NCI-H524 (cell line): Measurements from ENCODE around the gene COL4A3.
"Not testable (repeated sequence)": the region's sequence is repeated elsewhere in the genome, so short reads cannot be mapped to it uniquely, and the experiment has no call there.

Source experiments
- DNase-seq, 2 experiments: peaks; one replicate each; lab custom pipeline; 2025; lab: John Stamatoyannopoulos, UW

The COL4A3 gene

DNA sequence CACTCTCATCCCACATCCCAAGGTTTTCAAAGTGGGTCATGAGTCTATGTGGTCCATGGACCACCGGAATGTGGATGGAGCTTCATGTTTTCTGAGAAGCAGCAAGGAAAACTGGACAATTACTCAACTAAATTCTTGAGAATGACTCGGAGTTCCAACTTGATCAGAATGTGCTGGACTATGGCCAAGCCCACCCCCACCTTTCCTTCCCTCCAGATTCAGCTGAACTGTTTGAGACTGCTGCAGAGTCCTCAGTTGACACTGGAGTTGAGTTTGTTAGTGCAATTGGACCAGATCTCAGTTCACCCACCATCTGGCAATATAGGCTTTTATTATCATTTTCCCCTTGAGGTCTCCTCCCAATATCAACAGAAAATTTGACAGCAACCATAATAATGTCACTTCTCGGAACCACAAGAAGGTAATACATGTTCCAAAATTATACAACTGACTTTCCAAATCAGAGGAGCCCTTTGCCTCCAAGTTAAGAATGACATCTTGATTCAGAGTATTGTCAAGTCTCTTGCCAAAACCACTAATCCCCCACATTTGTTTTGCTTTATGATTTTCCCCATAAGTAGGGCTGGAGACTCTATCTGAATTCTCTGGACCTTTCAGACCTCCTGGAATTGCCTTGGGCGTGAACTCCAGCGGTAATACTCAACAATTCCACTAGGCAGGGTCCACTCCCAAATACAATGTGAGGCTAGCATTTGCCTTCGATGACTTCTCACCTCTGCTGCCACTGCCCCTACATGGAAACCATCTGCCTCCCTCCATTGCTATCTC, 9.2 kb upstream of the COL4A3 start:
- no peak for DNase-seq

DNA sequence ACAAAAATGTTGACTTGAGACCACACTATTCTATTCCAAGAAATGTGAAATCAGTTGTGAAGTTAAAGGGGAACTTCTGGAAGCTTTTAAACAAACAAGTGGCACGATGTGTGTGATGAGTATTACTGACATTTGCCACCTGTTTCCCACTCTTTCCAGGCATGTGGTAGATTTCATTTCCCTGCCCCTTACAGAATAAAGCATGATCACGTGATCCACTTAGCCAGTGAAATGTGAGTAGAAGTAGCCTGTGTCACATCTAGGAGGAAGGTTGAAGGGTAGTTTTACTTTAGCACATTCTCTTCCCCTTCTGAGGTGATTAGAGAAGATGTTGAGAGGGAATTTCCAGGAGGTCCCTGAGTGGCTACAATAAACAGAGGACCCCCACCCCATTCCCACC, 4.3 kb upstream of the COL4A3 start:
- peak in 1 of 2 experiments; percentile 3 for DNase-seq

DNA sequence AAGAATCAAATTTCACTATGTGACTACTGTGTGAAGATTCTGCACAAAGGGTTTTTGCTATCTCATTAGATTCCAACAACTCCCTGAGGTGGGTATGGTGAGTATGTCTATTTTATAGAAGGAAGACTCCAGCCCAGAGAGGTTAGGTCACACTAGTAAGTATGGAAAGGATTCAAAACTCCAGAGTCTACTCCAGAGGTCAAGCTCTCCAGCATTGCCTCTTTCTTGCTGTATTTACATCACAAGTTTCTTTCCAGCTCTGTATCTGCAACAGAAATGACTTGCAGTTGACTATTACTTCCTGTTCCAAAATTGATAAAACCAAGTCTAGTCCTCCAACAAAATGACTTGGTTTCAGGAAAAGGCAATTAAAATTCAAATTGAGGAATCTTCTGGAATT, 2.5 kb upstream of the COL4A3 start:
- no peak for DNase-seq

DNA sequence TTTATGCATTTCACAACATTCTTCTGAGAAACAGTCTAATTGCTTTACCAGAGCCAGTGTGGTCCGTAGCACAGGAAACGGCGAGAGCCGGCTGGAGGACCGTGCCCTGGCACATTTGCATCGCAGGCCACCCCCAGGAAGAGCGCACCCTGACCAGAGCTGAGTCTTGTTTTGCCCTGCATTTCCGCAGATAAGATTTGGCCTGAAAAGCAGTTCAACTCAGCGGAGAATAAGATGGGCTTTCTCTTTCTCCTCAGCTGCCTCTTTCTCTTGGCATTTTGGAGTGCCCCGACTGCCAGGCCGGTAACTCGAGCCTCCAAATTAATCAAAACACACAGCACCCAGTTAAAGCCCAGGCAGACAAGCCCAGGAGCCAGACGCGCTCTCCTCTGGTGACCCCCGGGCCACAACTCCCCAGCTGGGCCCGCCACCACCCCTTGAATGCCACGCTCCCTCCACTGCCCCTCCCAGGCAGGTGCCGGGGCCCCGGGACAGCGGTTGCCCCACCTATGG, 883 bp upstream of the COL4A3 start:
- DNase-seq: peak in 1 of 2 experiments; percentile 16

DNA sequence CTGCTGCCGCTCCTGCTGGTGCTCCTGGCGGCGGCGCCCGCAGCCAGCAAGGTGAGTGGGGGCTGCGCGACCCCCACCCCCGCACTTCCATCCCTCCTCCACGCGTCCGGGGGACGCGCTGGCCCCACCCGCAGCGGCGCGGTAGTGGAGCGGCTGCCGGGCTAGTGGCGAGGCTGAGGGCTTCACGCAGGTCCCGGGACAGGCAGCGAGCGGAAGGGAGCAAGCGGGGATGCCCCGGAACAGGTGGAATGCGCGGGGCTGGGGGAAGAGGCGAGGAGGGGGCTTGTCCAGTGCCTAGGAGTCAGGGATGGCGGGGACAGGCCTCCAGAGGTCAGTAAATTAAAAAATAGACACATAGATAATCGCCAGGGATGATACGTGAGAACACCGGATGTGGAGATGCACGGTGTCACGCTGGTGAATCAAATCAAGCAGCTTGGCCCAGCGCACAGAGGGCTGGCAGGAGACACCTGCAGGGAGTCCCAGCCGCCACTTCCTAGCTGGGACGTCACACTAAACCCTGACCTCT, 403 bp downstream of the COL4A3 start:
- DNase-seq: peak; percentile 17 to 43

DNA sequence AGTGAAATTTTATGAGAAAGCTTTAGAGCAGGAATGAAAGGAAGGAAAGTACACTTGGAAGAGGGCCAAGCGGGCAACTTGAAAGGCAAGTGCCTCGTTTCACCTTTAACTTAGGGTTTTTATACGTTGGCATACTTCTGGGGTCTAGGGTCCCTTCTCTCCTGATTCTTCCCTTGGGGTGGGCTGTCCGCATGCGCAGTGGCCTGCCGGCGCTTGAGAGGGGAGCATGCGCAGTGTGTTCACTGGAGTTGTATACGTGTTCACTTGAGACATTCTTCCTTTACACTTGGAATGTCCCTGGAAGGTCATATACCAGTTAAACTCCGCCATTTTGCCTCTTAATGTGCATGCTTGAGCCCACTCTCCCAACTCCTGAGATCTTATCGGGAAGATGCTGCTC, 7.4 kb downstream of the COL4A3 start:
- not testable (repeated sequence) for DNase-seq

DNA sequence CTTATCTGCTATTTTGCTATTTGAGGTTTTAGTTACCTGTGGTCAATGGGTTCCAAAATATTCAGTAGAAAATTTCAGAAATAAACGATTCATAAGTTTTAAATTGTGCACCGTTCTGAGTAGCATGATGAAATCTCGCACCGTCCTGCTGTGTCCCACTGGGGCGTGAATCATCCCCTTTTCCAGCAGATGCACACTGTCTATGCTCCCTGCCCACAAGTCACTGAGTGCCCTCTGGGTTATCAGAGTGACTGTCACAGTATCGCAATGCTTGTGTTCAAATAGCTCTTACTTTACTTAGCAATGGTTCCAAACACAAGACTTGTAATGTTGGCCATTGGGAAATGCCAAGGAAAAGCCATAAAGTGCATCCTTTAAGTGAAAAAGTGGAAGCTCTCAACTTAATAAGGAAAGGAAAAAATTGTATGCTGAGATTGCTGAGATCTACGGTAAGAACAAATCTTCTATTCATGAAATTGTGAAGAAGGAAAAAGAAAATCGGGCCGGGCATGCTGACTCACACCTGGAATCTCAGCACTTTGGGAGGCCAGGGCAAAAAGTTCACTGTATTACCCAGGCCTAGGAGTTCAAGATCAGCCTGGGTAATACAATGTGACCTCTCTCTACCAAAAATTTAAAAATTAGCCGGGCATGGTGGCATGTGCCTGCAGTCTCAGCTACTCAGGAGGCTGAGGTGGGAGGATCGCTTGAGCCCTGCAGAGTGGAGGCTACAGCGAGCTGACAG, 13.3 kb downstream of the COL4A3 start:
- no peak for DNase-seq

DNA sequence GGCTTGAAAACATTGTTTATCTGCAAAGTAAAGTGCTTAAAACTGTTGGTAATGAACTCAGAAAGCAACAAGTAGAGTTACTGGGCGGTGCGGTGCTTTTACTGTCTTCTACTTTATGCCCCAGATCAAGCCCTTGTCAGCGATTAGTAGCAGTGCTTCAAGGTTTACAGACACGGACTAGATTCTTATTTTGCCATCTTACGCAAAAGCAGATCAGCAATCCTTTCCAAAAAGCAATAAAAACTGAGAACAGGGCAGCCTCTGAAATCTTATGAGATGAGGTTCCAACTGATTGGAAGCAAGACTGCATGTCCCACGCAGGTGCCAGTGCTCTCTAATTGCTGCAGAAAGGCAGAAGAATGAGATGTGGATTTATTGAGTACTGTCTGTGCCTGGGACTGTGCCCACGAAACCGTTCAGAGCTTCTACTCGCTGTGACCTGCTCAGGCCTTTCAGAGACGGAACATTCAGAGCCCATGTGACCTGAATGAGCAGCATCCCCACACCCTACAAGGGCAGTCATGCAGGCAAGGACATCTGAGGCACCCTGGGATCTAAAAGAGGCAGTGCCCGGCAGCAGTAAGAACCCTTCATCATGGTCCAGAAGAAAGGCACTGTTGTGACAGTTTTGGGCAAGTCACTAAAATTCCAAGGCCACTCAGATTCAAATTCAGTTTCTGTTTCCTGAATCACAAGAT, 15.7 kb downstream of the COL4A3 start:
- no peak for DNase-seq

DNA sequence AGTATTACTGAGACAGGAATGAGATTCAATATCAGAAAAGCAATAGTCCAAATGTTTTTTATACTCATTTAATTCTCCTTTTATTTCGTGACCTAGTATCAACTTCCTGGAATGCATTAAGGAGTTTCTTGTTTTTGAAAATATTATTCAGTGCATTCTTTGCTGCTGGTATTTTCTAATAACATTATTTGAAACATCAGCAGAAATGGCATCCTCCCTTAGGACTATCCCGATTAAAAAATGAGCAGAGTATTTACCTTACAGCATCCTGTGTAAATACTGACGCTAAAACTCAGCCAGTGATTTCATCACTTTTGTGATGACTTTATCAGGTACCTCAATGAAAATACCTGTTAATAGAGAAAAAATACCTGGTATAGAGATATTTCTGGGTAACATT, 16.3 kb downstream of the COL4A3 start:
- DNase-seq: no peak

DNA sequence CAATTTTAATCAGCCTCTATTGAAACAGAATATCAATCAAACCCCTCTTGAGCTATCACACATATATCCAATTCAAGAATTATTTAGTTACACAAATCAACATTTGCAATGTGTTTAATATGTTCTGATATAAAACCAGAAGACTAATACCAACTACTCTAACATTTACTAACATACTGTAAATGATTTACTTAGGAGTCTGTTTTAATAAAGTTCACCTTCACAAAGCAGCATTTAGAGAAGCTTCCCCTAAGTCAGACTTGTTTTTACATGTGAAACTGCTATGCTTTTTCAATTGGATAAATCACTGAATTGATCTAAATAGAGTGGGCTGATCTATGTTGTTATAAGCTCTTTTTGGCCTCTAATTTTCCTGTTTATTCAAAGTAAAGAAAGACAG, 18.3 kb downstream of the COL4A3 start:
- DNase-seq: no peak

DNA sequence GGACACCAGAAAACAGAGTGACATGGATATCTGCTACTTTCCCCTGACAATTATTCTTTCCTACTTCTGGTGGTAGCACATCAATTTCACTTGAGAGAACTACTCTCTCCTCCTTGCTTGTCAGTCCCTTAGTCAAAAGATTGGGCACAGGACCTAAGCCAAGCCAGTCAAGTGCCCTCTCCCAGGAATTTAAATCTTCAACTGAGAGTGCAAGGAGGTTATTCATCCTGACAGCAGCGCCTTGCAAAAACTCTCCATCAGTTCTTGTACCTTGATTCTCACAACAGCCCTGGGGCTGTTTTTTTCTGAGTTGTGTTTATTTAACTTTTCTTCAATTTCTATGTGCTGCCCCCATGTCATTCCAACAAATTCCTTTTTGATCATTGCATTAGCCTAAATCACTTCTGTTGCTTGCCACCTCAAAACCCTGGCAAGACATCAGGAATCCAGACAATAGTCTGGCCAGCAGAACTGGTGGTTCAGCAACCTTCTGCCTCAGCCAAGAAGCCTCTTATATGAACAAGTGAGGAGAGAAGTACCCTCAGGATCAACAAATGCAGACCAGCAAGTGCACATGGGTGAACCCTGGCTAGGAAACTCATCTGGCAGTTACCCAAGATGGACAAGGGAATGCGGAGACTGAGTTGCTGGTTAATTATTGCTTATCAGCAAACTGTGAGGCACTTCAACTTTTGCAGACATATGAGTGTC, 19.4 kb downstream of the COL4A3 start:
- no peak for DNase-seq

DNA sequence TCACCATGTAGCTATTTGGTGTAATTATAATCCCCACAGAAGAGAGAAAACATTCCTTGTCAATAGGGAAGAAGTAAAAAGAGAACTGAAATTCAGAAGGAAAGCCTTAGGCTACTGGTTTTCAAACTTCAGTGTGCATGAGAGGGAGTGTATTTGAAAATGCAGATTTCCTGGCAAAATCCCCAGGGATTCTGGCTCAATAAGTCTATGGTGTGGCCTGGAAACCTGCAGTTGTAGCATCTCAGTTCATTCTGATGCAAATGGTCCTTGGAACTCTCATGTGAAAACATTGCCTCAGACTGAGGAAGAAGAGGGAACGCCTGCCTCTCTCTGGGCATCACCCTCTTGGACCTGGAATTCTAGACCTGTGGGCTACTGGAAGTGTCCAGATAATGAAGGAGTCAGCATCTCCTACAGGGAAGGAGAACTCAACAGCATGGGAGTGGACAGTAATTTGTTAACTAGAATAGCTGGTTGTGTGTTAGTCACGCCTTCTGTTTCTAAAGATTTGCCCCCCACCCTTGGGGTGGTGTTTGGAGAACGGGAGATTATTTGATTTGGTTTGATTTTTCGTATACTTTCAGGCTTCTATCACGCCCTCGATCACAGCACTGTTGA, 21.3 kb downstream of the COL4A3 start:
- no peak for DNase-seq

DNA sequence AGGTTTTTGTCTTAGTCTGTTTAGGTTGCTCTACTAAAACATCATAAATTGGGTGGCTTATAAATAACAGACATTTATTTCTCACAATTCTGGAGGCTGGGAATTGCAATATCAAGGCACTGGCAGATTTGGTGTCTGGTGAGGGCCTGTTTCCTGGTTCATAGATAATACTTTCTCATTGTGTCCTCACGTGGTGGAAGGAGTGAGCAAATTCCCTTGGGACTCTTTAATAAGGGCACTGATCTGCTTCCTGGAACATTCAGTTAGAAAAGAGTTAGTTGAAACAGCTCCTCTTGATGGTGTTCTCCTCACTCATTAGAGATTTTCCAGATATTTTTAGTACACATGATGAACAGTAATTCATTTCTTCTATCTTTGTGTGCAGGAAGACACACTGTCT, 22.3 kb downstream of the COL4A3 start:
- no peak for DNase-seq

DNA sequence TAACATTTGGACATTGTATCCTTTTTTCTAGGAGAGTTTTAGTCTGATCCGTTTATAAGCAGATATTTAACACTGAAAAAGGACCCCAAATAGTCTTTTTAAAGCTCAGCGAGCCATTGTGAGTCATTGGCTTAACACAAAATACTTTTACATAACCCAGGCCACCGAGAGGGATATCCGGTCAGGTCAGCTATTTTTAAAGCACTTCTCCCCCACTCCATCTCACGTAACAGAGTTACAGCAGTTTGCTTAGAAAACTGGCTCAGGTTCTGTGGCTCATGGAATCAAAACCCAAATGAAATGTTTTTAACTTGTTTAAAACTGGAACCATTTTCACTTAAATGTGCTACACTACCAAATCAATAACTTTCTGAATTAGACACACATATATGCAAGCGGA, 23.9 kb downstream of the COL4A3 start:
- no peak for DNase-seq

DNA sequence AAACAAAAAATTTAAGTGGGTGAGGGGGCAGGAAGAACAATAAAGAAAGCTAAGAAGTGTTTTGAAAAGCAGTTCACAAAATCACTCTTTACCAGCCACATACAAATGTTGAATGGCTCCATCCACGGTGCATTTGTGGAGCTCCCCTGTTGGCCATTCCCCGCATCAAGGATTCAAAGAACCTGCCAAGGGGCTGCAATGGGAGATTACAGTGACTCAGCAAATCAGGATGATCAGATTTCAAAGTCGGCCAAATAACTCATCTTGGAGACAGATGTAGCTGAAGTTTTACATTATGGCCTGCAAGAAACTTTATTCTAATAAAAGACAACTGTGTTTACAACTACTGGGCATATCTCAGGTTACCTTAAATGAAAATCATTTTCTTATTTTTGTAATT, 26.9 kb downstream of the COL4A3 start:
- peak; percentile 69 to 75 for DNase-seq

DNA sequence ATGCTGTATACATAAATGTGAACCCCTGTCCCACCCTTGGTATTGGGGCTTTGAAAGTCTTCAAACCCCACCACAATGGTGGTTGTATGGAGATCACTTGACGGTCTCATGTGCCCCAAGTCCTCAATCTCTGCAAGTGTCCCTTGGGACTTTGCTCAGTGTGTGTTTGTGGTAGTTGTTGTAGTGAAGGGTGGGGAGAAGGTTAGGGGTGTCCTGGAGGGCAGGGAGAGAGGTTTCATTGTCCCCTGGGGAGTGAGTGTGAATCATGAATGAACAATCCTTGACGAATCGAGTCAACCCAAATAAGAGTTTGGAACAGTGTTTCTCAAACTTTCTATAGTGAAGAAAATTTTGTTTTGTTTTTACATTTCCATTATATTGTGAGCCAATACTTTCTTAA, 28.1 kb downstream of the COL4A3 start:
- no peak for DNase-seq

DNA sequence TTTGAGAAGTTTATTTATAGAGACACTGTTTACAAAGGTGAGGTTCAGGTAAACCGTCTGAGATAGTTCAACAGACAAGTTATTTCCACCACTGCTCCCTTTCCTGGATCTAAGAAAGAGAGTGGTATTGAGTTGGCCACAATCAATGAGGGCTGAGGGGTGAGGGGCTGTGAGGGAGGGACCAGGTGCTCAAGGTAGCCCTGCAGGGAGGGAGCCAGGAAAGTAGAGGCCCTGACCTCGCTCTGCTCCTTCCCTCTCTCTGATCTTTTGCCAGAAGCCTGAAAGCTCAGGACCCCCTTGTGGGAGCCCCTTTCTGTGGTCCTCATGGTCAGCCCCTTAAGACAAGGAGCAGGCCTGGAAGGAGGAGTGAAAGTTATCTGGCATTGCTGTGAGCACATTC, 29.8 kb downstream of the COL4A3 start:
- DNase-seq: no peak

DNA sequence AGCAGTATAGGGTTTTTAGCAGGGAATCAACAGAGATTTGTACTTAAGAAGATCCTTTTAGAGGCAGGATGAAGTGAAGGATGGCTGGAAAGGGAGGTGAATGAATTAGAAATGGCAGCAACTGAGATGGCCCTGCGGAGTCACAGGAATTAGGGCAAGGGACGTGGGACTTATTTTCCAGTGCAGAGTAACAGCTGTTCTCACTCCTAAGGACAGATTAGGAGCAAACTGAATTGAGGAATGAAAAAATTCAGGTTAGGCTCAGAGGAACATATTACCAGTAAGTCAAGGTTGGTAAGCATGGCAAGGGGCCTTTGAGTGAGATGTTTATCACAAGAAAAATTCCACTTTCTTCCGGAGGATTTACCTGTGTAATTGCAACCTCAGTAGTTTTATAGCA, 34.4 kb downstream of the COL4A3 start:
- peak; percentile 56 to 73 for DNase-seq

DNA sequence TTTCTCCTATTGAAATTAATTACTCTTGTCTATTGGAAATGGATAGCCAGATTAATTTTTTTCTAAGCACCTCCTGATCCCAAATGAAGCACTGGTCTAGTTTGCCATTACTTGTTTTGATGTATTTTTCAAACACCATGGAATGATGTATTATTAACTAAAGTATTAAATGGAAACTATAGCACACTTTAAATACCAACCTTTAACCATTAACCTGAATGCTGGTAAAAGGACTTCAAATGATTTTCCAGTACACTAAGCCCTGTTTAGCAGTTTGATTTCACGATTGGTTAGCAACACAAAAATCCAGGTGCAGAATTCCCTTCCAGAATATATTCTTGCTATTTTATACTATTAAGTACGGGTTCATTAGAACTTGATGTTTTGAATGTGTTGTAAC, 37.3 kb downstream of the COL4A3 start:
- no peak for DNase-seq

DNA sequence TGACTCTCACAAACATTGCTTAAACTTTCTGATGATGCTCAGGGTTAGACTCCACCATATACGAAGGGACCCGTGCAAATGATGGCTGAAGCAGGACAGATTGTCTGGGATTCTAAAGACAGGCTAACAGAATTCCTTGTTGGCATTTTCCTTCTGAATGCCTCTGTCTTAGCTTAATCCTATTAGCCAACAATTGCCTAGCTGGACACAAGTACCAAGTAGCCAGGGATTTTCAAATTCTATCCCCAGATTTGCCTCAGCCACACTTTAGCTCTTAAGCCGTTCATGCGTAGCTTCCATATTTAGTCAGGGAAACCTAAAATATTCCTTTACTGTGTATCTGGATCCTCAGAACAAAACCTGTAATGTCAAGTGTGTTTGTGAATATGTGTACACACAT, 40.0 kb downstream of the COL4A3 start:
- peak; percentile 54 to 88 for DNase-seq

DNA sequence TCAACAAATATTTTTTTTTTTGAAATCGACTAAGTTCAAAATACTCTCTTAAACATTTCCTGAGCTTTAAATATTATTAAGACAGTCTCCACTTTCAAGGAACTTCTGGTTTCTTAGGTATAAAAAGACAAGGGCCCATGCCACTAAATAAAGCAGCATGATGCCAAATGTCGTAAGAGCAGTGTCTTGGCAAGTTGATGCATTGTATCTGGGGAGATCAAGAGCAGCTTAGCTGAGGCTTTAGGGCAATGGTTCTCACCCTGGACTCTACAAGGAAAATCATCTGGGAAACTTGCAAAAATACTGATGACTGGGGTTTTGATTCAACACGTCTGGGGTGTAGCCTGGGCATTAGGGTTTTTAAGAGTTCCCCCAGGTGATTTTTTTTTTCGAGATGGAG, 41.3 kb downstream of the COL4A3 start:
- DNase-seq: no peak
